ENCODE data around the gene ZNF121.

ZNF121 gene

GRCh38 chr19:9565900-9566705, 18.2 kb downstream of the ZNF121 start (continued):
- TF ChIP-seq ZNF70 (CRISPR knock-in tag; IDR thresholded peaks at IDR 0.05) (no peak), TCF4 (CRISPR knock-in tag; IDR thresholded peaks at IDR 0.05; ENCODE audit: borderline replicate concordance) (no peak), POU6F1 (CRISPR knock-in tag; IDR thresholded peaks at IDR 0.05; ENCODE audit: borderline replicate concordance, low read depth) (no peak), RARB (CRISPR knock-in tag; IDR thresholded peaks at IDR 0.05) (no peak), ZFP3 (CRISPR knock-in tag; IDR thresholded peaks at IDR 0.05) (no peak), ZNF8 (CRISPR knock-in tag; IDR thresholded peaks at IDR 0.05) (no peak), SNAI2 (CRISPR knock-in tag; IDR thresholded peaks at IDR 0.05) (no peak), ISL1 (CRISPR knock-in tag; IDR thresholded peaks at IDR 0.05) (no peak), PATZ1 (CRISPR knock-in tag; IDR thresholded peaks at IDR 0.05; ENCODE audit: borderline replicate concordance) (no peak)

GRCh38 chr19:9552536-9553274, 31.6 kb downstream of the ZNF121 start:
- TF ChIP-seq ESRRG (CRISPR knock-in tag; IDR thresholded peaks at IDR 0.05): no peak
- no peak for TF ChIP-seq ZNF8 (CRISPR knock-in tag; IDR thresholded peaks at IDR 0.05)
- TF ChIP-seq TOX (CRISPR knock-in tag; IDR thresholded peaks at IDR 0.05; ENCODE audit: borderline replicate concordance): no peak
- no peak for TF ChIP-seq POU6F1 (CRISPR knock-in tag; IDR thresholded peaks at IDR 0.05; ENCODE audit: borderline replicate concordance, low read depth)
- no peak for TF ChIP-seq ZNF565 (CRISPR knock-in tag; conservative IDR thresholded peaks at IDR 0.05; ENCODE audit: low read depth)
- TF ChIP-seq TSHZ2 (CRISPR knock-in tag; IDR thresholded peaks at IDR 0.05): no peak
- TF ChIP-seq PATZ1 (CRISPR knock-in tag; IDR thresholded peaks at IDR 0.05; ENCODE audit: borderline replicate concordance): no peak
- no peak for TF ChIP-seq TCF4 (CRISPR knock-in tag; IDR thresholded peaks at IDR 0.05; ENCODE audit: borderline replicate concordance)
- no peak for TF ChIP-seq CSDC2 (CRISPR knock-in tag; IDR thresholded peaks at IDR 0.05)
- TF ChIP-seq ISL1 (CRISPR knock-in tag; IDR thresholded peaks at IDR 0.05): no peak
- no peak for TF ChIP-seq ZFP3 (CRISPR knock-in tag; IDR thresholded peaks at IDR 0.05)
- TF ChIP-seq OSR1 (CRISPR knock-in tag; IDR thresholded peaks at IDR 0.05): no peak
- TF ChIP-seq PPARA (CRISPR knock-in tag; IDR thresholded peaks at IDR 0.05; ENCODE audit: borderline replicate concordance): no peak
- no peak for ATAC-seq

- no peak for ATAC-seq
- TF ChIP-seq ISL1 (CRISPR knock-in tag; IDR thresholded peaks at IDR 0.05): no peak
- no peak for TF ChIP-seq GLIS3 (CRISPR knock-in tag; IDR thresholded peaks at IDR 0.05)
- no peak for TF ChIP-seq PPARA (CRISPR knock-in tag; IDR thresholded peaks at IDR 0.05; ENCODE audit: borderline replicate concordance)
- no peak for TF ChIP-seq PATZ1 (CRISPR knock-in tag; IDR thresholded peaks at IDR 0.05; ENCODE audit: borderline replicate concordance)
- no peak for TF ChIP-seq SNAI2 (CRISPR knock-in tag; IDR thresholded peaks at IDR 0.05)
- TF ChIP-seq ZNF70 (CRISPR knock-in tag; IDR thresholded peaks at IDR 0.05): no peak
- no peak for TF ChIP-seq ZNF565 (CRISPR knock-in tag; conservative IDR thresholded peaks at IDR 0.05; ENCODE audit: low read depth)
- TF ChIP-seq POU6F1 (CRISPR knock-in tag; IDR thresholded peaks at IDR 0.05; ENCODE audit: borderline replicate concordance, low read depth): no peak
- TF ChIP-seq ESRRG (CRISPR knock-in tag; IDR thresholded peaks at IDR 0.05): no peak
- no peak for TF ChIP-seq ZFP3 (CRISPR knock-in tag; IDR thresholded peaks at IDR 0.05)
Measured at GRCh38 chr19:9547870-9548269, 36.4 kb downstream of the ZNF121 start.

Data from SK-N-SH treated with all-trans-retinoic acid at 6 μM for 48 hours (cell line).